Stimulated activated CD4-positive, alpha-beta T cell treated with anti-CD3 and anti-CD28 coated beads, Interleukin-12 subunit alpha, Interleukin-12 subunit beta, amount 100 ng/mL, for 48 hours (primary cell): ENCODE measurements around the gene FOXL3.

Experiments used
- DNase-seq, 3 donors: peaks; one replicate each; pipeline ENCODE4 v3.0.0-alpha.2; 2020; ENCODE audit warnings: low read depth in 2 of 3, low spot score in 1 of 3

Gene FOXL3

DNA sequence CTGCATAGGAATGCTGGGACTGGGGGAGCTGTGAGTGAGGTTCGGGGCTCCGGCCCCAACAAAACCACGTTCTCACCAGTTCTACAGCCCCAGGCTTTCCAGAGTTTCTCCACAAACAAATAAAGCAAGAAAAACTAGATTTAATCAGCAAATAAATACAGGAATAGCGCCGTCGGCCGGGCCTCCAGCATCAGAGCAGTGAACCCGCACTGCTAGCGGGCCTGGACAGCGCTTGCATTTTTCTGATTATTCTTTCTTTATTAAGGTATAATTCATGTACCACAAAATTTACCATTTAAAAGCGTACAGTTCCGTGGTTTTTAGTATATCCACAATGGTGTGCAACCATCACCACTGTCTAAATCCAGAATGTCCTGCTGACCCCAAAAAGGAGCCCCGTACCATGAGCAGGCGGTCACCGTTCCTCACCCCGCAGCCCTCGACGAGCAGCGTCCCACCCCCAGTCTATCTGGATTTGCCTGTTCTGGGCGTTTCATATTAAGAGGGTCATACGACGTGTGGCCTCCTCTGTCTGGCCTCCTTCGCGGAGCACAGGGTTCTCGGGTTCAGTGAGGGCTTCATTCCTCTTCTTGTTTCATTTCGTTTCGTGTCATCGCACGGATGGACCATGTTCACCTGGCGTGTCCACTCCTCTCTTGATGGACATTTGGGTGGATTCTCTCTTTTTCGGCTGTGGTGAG lies 35.5 kb upstream of the FOXL3 start:
- DNase-seq: no peak

DNA sequence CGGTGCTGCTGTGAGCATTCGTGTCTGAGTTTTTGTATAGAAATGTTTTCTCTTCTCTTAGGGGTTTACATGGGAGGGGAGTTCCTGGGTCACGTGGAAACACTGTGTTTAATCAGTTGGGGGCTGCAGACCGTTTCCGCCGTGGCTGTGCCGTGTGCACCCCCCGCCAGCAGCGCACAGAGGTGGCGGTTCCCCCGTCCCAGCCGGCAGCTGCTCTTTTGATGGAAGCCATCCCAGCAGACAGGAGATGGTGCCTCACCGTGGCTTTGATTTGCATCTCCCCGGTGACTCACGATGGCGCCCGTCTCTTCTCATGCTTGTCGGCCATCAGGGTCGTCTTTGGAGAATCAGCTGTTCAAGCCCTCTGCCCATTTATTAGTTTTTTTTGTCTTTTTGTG lies 34.9 kb upstream of the FOXL3 start:
- DNase-seq: no peak

DNA sequence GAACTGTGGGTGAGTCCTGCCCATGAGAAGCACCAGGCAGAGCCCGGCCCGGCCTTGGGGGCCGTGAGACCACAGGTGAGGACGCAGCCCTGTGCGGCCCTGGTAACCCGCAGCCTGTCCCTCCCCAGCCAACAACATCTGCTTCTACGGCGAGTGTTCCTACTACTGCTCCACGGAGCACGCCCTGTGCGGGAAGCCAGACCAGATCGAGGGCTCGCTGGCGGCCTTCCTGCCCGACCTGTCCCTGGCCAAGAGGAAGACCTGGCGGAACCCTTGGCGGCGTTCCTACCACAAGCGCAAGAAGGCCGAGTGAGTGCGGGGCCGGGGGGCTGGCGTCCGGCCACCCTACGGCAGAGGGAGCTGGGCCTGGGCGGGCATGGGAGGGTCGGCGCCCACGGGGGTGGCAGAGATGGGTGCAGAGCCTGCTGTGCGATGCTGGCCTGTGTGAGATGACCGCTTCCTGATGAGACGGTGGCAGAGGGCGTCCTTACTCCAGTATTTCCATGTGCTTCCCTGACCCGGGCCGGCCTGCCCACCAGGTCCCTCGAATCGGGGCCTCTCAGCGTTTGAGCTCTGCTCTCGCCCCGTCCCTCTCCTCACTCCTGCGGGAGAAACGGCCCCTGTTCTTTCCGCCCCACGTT lies 34.1 kb upstream of the FOXL3 start:
- DNase-seq: no peak

DNA sequence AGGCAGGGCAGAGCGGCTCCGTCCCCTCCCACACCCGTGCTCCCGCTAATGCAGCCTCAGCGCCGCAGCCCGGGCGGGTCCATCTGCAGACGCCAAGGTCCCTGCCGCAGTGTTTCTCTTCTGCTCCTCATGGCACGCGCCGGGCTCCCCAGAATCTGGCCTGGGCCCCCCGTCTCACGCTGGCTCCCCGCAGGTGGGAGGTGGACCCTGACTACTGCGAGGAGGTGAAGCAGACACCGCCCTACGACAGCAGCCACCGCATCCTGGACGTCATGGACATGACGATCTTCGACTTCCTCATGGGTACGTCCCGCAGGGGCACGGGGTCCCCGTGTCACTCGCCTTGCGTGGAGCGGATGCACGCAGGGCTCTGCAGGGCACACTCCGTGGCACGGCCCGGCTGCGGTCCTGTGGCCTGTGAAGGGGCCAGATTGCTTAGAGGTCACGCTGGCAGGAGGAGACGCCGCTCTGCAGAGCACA lies 33.5 kb upstream of the FOXL3 start:
- no peak for DNase-seq

DNA sequence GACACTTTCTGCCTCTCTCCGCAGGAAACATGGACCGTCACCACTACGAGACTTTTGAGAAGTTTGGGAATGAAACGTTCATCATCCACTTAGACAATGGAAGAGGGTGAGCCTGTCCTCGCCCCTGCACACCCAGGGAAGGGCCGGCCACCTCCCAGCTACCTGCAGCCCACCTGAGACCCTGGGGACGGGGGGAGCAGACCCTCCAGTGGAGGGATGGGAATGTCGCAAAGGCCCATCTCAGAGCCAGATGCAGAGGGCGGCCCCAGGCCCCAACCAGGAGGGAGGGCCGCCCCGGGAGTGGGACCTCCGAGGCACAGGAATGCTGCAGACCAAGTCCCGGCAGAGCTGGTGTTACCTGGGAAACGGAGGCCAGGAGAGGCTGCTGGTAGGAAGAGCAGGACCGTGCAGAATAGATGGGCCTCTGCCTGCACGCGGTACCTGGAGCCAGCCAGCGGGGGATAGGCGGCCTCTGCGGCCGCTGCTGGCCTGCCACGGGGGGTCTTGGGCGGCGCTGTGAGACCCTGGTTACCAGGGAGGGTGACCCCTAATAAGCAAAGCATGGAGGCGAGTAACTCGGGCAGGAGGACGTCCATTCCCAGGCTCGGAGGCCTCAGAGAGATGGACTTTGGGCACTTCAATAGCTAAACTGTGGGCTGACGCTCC lies 32.9 kb upstream of the FOXL3 start:
- no peak for DNase-seq

DNA sequence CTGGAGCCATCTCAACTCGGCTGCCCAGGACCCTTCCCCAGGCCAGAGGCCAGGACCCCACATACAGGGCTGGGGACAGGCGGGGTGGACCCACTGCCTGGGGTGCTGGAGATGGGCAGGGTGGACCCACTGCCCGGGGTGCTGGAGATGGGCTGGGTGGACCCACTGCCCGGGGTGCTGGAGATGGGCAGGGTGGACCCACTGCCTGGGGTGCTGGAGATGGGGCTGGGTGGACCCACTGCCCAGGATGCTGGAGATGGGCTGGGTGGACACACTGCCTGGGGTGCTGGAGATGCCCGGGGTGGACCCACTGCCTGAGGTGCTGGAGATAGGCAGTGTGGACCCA lies 32.4 kb upstream of the FOXL3 start:
- no peak for DNase-seq

DNA sequence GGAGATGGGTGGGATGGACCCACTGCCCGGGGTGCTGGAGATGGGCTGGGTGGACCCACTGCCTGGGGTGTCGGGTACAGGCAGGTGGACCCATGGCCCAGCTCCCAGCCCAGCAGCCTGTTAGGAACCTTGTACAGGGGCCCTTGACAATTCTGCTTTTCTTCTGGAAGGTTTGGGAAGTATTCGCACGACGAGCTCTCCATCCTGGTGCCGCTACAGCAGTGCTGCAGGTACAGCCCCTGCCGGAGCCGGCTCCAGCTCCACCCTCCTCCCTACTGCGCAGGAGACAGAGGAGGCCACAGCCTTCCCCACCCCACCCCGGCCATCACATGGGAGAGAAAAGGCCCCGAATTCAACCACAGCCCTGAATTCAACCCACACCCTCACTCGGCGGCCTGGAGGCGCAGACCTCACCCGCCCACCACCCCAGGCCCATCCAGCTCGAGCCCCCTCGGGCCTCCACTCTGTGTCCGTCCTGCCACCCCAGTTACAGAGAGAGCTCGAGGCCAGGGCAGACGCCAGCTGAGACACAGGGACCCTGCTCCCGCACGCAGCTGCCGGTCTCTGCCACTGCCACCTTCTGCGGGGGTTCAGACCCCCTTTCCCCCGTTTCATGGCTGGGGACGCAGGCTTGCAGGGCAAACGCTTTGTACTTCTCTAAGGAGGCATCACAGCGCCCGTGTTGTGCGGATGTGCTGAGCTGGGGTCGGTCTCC lies 31.3 kb upstream of the FOXL3 start:
- DNase-seq: no peak

DNA sequence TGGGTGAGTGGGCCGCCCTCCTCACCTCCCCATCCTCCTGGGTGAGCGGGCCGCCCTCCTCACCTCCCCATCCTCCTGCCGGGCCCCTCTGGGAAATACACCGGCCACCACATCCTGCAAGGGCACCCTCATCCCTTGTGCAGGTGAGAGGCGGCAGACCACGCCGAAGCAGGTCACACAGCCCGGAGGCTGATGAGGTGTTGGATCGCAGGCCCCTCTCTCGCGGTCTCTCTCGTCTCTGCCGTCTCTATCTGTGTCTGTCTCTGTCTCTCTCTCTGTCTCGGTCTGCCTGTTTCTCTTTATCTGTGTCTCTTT lies 30.8 kb upstream of the FOXL3 start:
- no peak for DNase-seq

DNA sequence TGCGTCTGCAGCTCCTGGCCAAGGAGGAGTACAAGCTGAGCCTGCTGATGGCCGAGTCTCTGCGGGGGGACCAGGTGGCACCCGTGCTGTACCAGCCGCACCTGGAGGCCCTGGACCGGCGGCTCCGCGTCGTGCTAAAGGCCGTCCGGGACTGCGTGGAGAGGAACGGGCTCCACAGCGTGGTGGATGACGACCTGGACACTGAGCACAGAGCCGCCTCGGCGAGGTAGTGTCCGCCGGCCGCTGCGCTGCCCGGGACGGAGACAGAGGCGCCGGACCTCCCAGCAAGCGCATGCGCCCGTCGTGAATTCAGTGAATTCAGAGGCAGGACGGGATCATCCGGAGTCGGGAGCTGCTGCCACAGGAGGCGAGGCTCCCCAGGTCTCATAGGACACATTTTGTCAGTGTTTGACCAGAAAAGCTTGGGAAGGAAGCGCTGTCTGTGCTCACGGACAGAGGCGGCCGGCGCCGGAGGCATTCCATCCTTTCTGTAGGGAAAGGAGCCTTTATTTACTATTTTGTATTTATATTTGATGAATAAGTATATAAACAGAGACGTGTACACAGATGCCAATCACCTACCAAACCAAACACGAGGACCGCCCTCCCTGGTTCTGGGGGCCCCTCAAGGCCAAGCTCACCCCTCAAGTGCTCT lies 30.1 kb upstream of the FOXL3 start:
- DNase-seq: no peak

DNA sequence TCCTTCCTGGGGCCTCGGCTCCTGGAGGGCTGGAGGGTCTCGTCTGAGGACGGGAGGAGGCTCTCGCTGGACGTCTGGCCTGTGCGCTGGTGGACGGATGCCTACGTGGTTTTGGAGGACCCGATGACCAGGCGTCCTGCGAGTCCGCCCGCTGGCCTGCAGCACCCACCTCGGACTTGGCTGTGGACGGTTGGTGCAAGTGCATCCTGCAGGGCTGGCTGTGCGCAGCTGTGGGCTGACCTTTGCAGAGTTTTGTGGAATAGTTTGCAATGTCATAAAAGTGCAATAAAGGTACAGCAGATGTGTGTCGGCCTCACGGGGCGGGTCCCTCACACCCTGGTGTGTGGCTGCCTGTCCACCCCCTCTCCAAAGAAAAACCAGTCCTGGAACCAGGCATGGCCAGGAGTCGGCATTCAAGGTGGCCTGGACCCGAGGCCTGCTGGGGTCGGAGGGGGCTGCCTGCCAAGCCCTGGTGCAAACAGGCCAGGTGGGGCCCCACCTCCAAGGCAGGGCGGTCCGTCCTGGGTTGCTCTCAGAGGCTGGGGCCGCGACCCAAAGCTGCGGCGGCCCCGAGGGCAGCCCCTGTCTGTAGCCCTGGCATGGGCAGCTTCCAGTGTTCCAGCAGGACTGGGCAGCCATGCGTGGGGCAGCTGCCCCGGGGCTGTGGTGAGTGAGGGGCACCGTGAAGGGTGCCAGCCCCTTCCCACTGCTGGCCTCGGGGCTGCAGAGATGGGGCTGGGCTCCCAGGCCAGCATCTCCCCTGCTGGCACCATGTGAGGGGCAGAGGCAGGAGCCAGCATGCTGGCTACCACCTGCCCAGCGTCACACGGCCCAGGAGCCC lies 29.3 kb upstream of the FOXL3 start:
- no peak for DNase-seq

DNA sequence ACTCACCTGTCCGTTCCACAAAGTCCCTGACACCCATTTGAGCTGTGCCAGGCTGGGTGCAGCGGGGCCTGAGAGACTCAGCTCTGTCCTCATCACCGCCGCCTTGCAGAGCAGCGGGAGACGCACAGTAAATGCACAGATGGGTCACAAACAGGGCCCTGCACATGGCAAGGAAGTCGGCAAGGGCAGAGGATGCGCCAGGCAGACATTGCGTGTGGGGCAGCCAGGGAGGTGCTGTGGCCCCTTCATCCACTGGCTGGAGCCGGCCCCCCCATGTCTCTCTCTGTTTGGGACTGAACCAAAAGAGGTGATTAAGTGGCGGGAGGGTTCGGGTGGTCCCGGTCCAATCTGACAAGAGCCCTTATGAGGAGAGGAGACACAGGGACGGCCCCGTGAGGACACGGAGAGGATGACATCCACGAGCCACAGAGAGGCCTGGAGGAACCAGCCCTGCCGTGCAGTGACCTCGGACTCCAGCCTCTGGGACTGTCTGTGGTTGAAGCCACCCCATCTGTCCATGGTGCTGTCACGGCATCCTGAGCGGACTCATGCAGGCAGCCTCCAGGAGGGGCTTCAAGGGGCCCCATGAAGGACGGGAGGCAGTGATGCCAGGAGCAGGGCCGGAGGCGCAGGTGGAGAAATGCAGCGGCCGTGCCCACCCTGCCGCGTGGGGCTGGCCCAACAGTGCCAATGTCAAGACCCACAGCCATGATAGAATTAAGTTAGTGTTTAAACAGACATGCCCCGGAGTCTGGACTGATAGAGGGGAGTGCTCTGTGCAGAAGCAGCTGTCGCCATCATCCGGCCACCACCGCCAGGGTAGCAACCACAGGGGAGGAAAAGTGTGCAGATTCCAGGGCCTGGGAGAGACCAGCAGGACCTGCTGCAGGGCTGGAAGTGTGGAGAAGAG lies 28.4 kb upstream of the FOXL3 start:
- DNase-seq: no peak

DNA sequence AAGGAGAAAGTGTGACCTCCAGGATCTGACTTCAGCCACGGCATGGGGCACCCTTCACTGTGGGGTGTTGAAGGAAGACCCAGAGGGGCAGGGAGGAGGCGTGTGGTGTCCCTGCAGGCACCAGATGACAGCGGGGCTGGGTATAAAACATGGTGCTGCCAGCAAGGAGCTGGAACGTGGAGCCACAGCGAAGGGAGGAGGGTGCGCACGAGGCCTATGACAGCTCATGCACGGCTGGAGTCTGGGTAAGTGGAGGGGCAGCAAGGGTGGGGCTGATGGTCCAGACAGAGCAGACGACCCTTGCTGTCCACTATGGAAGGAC lies 27.8 kb upstream of the FOXL3 start:
- DNase-seq: no peak

DNA sequence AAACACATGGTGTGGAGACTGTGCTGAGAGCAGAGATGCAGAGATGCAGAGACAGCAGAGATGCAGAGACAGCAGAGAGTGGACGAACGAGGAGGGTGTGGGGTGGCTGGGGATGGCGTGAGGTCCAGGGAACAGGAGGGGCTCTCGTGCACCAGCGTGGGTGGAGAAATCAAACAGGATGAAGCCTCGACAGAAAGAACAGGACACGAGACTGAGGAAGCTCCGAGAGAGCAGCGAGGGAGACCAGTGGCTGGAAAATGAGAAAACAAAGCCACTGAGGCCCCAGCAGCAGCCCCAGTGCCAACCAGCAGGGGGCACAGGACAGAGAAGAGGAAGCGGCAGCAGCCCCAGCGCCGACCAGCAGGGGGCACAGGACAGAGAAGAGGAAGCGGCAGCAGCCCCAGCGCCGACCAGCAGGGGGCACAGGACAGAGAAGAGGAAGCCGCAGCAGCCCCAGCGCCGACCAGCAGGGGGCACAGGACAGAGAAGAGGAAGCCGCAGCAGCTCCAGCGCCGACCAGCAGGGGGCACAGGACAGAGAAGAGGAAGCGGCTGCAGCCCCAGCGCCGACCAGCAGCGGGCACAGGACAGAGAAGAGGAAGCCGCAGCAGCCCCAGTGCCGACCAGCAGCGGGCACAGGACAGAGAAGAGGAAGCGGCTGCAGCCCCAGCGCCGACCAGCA lies 27.2 kb upstream of the FOXL3 start:
- peak; percentile 77 to 88 (median 81) for DNase-seq

DNA sequence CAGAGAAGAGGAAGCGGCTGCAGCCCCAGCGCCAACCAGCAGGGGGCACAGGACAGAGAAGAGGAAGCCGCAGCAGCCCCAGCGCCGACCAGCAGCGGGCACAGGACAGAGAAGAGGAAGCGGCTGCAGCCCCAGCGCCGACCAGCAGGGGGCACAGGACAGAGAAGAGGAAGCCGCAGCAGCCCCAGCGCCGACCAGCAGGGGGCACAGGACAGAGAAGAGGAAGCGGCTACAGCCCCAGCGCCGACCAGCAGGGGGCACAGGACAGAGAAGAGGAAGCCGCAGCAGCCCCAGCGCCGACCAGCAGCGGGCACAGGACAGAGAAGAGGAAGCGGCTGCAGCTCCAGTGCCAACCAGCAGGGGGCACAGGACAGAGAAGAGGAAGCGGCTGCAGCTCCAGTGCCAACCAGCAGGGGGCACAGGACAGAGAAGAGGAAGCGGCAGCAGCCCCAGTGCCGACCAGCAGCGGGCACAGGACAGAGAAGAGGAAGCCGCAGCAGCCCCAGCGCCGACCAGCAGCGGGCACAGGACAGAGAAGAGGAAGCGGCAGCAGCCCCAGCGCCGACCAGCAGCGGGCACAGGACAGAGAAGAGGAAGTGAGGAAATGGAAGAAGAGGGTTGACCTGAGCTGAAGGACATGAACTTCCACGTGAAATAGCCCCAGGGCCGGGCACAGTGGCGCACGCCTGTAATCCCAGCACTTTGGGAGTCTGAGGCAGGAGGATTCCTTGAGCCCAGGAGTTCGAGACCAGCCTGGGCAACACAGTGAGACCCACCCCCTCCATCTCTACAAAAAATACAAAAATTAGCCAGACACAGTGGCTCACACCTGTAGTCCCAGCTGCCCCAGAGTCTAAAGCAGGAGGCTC lies 26.3 kb upstream of the FOXL3 start:
- DNase-seq: peak; percentile 32 to 82 (median 46)

DNA sequence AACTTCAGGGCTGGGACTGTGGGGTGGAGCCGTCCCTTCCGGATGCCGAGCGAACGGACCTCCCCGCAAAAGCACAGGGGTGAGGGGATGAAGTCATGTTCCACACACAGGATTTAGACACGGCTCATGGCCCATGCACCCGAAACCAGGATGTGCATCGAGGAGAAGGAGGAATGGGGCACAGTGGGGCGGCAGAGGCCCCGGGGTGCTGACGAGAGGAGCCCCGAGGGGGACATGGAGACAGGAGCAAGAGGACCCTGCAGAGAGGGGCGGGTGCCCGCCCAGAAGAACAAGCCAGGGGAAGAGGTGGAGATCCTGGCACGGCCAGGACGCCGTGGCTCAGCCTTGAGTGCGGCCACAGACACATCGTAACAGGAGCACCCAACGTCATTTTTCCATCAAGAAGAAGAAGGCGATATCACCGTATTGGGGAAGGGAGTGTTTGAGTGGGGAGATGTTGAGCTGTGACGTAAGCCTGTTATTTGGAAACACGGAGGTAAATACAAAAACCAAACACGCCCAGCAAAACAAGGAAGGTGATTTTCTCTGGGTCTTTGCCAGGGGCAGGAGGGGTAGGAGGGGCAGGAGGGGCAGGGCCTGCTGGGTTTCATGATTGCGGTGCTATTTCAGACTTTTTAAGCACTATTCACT lies 25.3 kb upstream of the FOXL3 start:
- no peak for DNase-seq

DNA sequence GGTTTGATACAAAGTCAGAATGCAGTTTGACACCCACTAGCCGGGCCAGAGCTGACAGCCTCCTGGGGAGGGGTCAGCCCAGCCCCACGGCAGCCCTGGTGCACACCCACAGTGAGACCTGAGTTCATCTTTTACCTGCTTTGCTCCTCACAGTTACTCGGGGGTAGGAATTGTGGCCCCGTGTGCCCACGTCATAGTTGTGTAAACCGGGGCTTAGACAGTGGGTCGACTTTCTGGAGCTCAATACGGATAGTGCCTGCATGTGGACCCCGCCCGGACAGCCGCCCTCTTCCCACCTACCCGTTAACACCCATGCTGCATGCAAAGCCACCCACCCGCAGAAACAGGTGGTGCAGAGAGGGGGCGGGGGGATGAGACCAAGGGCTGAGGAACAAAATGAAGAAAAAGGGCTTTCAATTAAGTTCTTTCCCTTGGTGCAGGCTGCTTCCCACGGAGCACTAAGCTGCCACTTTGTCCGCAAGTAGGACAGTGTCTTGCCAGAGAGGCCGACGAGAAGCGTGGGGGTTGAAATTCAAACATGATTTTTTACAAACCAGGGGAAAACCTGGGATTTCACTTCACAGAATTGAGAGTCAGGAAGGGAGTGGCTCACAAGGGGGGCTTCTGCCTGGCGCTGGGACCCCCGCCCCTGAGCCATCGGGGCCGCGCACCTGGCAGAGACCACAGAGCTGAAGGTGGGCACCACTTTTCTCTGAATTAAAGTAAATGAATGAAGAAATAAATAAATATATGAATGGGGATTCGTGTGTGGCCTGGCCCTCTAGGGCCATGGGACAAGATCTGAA lies 24.6 kb upstream of the FOXL3 start:
- DNase-seq: no peak
